Loucy (cell line): ENCODE measurements around the gene GIPC1.
A peak's percentile ranks its signal among the peaks of the same experiment; 100 is the strongest.

Experiments
- H2AFZ ChIP-seq: fragments of 200-600 bp; sonication (generic); 2 replicates; pipeline ENCODE4 v1.6.0; 2016; ENCODE audit warnings: antibody characterized with exemption, mild to moderate bottlenecking, low read length, moderate library complexity
- H3F3A ChIP-seq: fragments of 200-600 bp; 2 replicates; pipeline ENCODE4 v1.6.0; 2016; ENCODE audit warnings: antibody characterized with exemption, low read depth, mild to moderate bottlenecking
- H3K27me3 ChIP-seq: fragments of 200-600 bp; sonication (generic); 2 replicates; pipeline ENCODE4 v1.6.1; 2014; ENCODE audit warnings: low read length, mild to moderate bottlenecking; ENCODE audit not compliant: insufficient read depth, poor library complexity, severe bottlenecking
- H3K36me3 ChIP-seq: fragments of 200-600 bp; sonication (generic); 2 replicates; pipeline ENCODE4 v1.6.1; 2016; ENCODE audit warnings: low read length; ENCODE audit not compliant: insufficient read depth
- H3K4me1 ChIP-seq: fragments of 200-600 bp; sonication (generic); 2 replicates; pipeline ENCODE4 v1.5.1; 2014; ENCODE audit warnings: low read length, mild to moderate bottlenecking; ENCODE audit not compliant: insufficient read depth, poor library complexity, severe bottlenecking
- H3K4me2 ChIP-seq: fragments of 200-600 bp; sonication (generic); 2 replicates; pipeline ENCODE4 v1.6.0; 2014; ENCODE audit warnings: antibody characterized with exemption, low read length, low read depth, mild to moderate bottlenecking; ENCODE audit not compliant: poor library complexity, severe bottlenecking
- H3K4me3 ChIP-seq: fragments of 200-600 bp; sonication (generic); 2 replicates; pipeline ENCODE4 v1.5.1; 2014; ENCODE audit warnings: low read length, mild to moderate bottlenecking, mixed read lengths; ENCODE audit not compliant: poor library complexity, severe bottlenecking
- H3K79me2 ChIP-seq: fragments of 200-600 bp; sonication (generic); 2 replicates; pipeline ENCODE4 v1.6.1; 2014; ENCODE audit warnings: low read length; ENCODE audit not compliant: insufficient read depth
- H3K9ac ChIP-seq: fragments of 200-600 bp; sonication (generic); 2 replicates; pipeline ENCODE4 v1.6.0; 2014; ENCODE audit warnings: mild to moderate bottlenecking, low read depth, low read length, moderate library complexity; ENCODE audit not compliant: poor library complexity, severe bottlenecking
- H3K9me2 ChIP-seq: fragments of 200-600 bp; sonication (generic); replicated peaks from 2 replicates; pipeline ENCODE4 v1.6.1; 2016; ENCODE audit warnings: low read depth, low read length, mixed read lengths
- H3K9me3 ChIP-seq: fragments of 200-600 bp; sonication (generic); 2 replicates; pipeline ENCODE4 v1.6.1; 2014; ENCODE audit warnings: mild to moderate bottlenecking, antibody characterized with exemption, low read length, low read depth; ENCODE audit not compliant: insufficient read depth
- H4K20me1 ChIP-seq: fragments of 200-600 bp; sonication (generic); 2 replicates; pipeline ENCODE4 v1.6.0; 2014; ENCODE audit warnings: antibody characterized with exemption, low read length, mild to moderate bottlenecking; ENCODE audit not compliant: insufficient read depth, poor library complexity, severe bottlenecking
- CTCF ChIP-seq: fragments of 200-600 bp; sonication (generic); conservative IDR thresholded peaks from 2 replicates; pipeline ENCODE4 v1.5.1; 2014; ENCODE audit warnings: mild to moderate bottlenecking, antibody characterized with exemption, low read length
- EZH2phosphoT487 ChIP-seq: fragments of 200-600 bp; IDR thresholded peaks from 2 replicates; pipeline ENCODE4 v1.6.1; 2018; ENCODE audit warnings: antibody characterized with exemption, mild to moderate bottlenecking, moderate library complexity, borderline replicate concordance

The GIPC1 gene

GRCh38 chr19:14474827-14475226 is 21.1 kb downstream of the GIPC1 start:
- H4K20me1 ChIP-seq = no peaks in the 10 kb centered on the region
- no peaks in the 10 kb centered on the region for H3K9me3 ChIP-seq
- peaks cover 8% of the 10 kb centered on the region; the same call in 1 of the 2 replicates for H3K36me3 ChIP-seq
- no peak overlapping the region for H2AFZ ChIP-seq
- no peaks in the 10 kb centered on the region for H3K27me3 ChIP-seq
- H3K4me2 ChIP-seq = peak overlapping the region; percentile 19
- H3K9ac ChIP-seq = peak overlapping the region; percentile 22
- no peaks in the 10 kb centered on the region for H3K79me2 ChIP-seq
- peaks cover 12% of the 10 kb centered on the region for H3K4me1 ChIP-seq
- no peaks in the 10 kb centered on the region for H3F3A ChIP-seq
- H3K4me3 ChIP-seq = no peak overlapping the region
- H3K9me2 ChIP-seq = no peaks in the 10 kb centered on the region
- TF ChIP-seq EZH2phosphoT487 (no peak), CTCF (no peak)

- Histone ChIP-seq H3K4me2 (no peak overlapping the region), H3K79me2 (no peaks in the 10 kb centered on the region), H3K4me1 (peaks cover 10% of the 10 kb centered on the region), H3F3A (no peaks in the 10 kb centered on the region), H4K20me1 (no peaks in the 10 kb centered on the region), H3K27me3 (no peaks in the 10 kb centered on the region), H3K4me3 (no peak overlapping the region), H3K36me3 (peaks cover 15% of the 10 kb centered on the region; the same call in 1 of the 2 replicates), H3K9me2 (no peaks in the 10 kb centered on the region), H3K9ac (no peak overlapping the region), H2AFZ (no peak overlapping the region), H3K9me3 (no peaks in the 10 kb centered on the region)
- TF ChIP-seq EZH2phosphoT487 = no peak
- no peak for TF ChIP-seq CTCF
Measured at GRCh38 chr19:14473978-14474578, 21.8 kb downstream of the GIPC1 start.

- Histone ChIP-seq H4K20me1 (no peaks in the 10 kb centered on the region), H3K9ac (no peak overlapping the region), H3K9me3 (no peaks in the 10 kb centered on the region), H3K4me3 (no peak overlapping the region), H3K4me1 (peaks cover 10% of the 10 kb centered on the region), H3K36me3 (peaks cover 20% of the 10 kb centered on the region; the same call in 1 of the 2 replicates), H3K9me2 (no peaks in the 10 kb centered on the region), H3K4me2 (no peak overlapping the region), H3F3A (no peaks in the 10 kb centered on the region), H3K79me2 (no peaks in the 10 kb centered on the region), H3K27me3 (no peaks in the 10 kb centered on the region), H2AFZ (no peak overlapping the region)
- TF ChIP-seq CTCF (no peak), EZH2phosphoT487 (no peak)
Measured at GRCh38 chr19:14473073-14473977, 22.6 kb downstream of the GIPC1 start.
